NB4 (cell line): ENCODE results near the gene TAF11L5.
"Not testable (repeated sequence)": the region's sequence is repeated elsewhere in the genome, so short reads cannot be mapped to it uniquely, and the experiment has no call there.

Experiments used
- CTCF ChIP-seq: IDR thresholded peaks from one replicate; pipeline ENCODE4 v1.5.1; 2012; ENCODE audit warnings: low read depth, low read length
- MYC ChIP-seq: IDR thresholded peaks from 2 replicates; pipeline ENCODE4 v1.6.1; 2011; ENCODE audit warnings: low read depth, low read length
- POLR2A ChIP-seq: IDR thresholded peaks from 2 replicates; pipeline ENCODE4 v1.6.1; 2011; ENCODE audit warnings: mild to moderate bottlenecking; ENCODE audit not compliant: insufficient read length; ENCODE audit errors: extremely low read depth
- TF ChIP-seq, protein P1 (sequence below): IDR thresholded peaks from 2 replicates; pipeline ENCODE4 v1.6.1; 2011; ENCODE audit warnings: low read depth, low read length

GRCh38 chr5:17517526-17517925 lies 7.5 kb upstream of the TAF11L5 start:
- TF ChIP-seq CTCF, MYC, POLR2A: not testable (repeated sequence)
- TF ChIP-seq, protein P1, sequence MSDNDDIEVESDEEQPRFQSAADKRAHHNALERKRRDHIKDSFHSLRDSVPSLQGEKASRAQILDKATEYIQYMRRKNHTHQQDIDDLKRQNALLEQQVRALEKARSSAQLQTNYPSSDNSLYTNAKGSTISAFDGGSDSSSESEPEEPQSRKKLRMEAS, result not testable (repeated sequence)
